Activated naive CD8-positive, alpha-beta T cell treated with anti-CD3 and anti-CD28 coated beads for 36 hours (primary cell): ENCODE data around the gene PID1. TPM values are rescaled to one million over a fixed set of nuclear protein-coding genes. Genes with fewer than 3 reads are reported as not detected.

ENCODE experiments used
- DNase-seq: peaks from one replicate; pipeline ENCODE4 v3.0.0; 2021
- H3K27ac Mint-ChIP-seq: one replicate; pipeline ENCODE4 v1.8.0; 2022; ENCODE audit warnings: mild to moderate bottlenecking, moderate library complexity, mixed read lengths
- H3K27me3 Mint-ChIP-seq: one replicate; pipeline ENCODE4 v1.8.0; 2022; ENCODE audit warnings: mild to moderate bottlenecking, mixed read lengths
- H3K36me3 Mint-ChIP-seq: one replicate; pipeline ENCODE4 v1.8.0; 2021; ENCODE audit warnings: mild to moderate bottlenecking, mixed read lengths
- H3K4me1 Mint-ChIP-seq: one replicate; pipeline ENCODE4 v1.8.0; 2021; ENCODE audit warnings: mixed read lengths
- H3K4me3 Mint-ChIP-seq: one replicate; pipeline ENCODE4 v1.8.0; 2022; ENCODE audit warnings: mild to moderate bottlenecking, moderate library complexity, mixed read lengths
- H3K9me3 Mint-ChIP-seq: one replicate; pipeline ENCODE4 v1.8.0; 2022; ENCODE audit warnings: mixed read lengths
- total RNA-seq, 2 experiments: library from RNA; stranded (reverse); gene quantifications; one replicate each; pipeline ENCODE4 v1.2.3, GENCODE V29; 2021

The PID1 gene
- total RNA-seq, 2 experiments from 2014 or later = not detected

DNA sequence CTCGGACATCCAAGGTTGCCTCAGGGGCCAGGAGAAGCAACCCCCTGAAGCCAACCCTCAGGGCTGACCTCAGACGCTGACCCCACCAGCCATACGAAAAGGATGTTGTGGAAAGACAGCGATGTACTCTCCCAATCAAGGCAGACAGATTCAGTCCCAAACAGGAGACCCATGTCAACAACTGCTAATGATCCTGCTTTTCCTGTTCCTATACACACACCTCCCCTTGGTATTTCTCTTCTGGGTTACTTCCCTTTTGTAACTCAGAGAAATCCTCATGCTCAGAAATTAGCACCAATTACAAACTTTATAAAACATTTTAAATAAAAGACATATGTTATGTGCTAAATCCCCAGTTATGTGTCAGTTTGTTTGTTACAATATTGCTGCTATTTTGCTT lies 120.8 kb downstream of the PID1 start:
- Mint-ChIP-seq H3K4me1 (no peaks in the 10 kb centered on the region), H3K9me3 (peaks cover 7% of the 10 kb centered on the region), H3K27me3 (no peaks in the 10 kb centered on the region), H3K4me3 (no peak overlapping the region), H3K27ac (no peak overlapping the region), H3K36me3 (no peaks in the 10 kb centered on the region)
- no peak for DNase-seq

DNA sequence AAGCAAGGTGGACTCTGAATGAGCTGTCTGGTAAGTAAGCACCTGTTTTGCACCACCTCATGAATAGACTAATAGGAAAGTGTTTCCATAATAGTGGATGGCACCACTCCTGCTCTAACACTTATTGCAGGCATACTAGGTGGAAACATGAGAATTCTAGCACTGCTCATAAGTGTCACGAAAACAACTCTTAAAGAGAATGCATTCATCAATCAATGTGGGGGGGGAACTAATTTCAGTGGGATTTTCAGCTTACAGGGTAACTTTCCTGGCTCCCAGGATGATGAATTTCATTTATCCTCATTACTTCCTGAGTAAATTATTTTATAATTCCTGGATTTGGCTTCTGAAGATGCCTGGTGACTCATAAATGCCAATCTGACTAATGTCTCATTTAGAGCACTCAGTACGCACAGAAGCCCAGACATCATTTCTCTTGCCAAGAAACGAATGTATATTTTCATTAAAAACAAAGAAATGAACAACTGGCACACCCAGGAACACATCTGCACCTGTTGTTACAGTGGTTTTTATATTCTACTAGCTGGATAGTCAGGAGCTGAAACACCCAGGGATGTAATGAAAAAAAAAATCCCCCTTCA lies 129.6 kb downstream of the PID1 start:
- Mint-ChIP-seq H3K4me1 (no peaks in the 10 kb centered on the region), H3K36me3 (no peaks in the 10 kb centered on the region), H3K27ac (no peak overlapping the region), H3K27me3 (no peaks in the 10 kb centered on the region), H3K9me3 (peaks cover 7% of the 10 kb centered on the region), H3K4me3 (no peak overlapping the region)
- no peak for DNase-seq

DNA sequence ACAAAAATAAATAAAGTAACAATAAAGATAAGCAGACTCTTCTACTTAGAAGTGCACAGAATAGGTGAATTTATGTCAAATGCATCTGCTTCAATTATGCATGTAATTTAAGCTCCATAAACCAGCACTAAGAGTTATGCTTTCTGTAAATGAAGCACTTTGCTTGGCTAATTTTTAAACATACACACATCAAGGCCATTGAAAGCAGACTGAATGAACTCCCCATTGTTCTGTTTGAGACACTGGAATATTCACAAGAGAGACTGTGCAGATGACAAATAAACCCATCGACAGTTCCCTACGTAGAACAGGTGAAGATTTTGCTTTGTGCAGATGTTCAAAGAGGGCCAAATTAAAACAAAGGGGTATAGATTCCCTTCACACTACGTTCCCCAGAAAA lies 133.4 kb downstream of the PID1 start:
- Mint-ChIP-seq H3K27me3 (no peaks in the 10 kb centered on the region), H3K4me3 (no peak overlapping the region)

DNA sequence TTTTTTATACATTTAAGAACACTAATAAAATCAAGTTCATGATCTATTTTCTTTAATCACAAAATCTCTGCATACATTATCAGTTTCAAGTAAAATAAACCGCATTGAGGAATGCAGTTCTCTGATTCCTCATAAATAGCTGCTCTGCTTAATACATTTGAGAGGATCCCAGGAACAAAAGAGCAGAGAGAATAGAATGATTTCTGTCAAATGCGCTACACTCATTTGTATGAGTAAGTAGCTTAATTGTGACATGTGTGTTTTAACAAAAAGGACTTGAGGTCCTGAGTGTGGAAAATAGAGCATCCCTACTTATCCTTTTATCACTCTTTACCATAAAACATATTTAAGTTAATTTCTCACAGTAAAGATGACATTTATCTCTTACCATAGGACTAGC lies 134.0 kb downstream of the PID1 start:
- H3K4me3 Mint-ChIP-seq = no peak overlapping the region
- no peaks in the 10 kb centered on the region for H3K36me3 Mint-ChIP-seq
- H3K9me3 Mint-ChIP-seq = peaks cover 2% of the 10 kb centered on the region
- H3K27me3 Mint-ChIP-seq = no peaks in the 10 kb centered on the region
- DNase-seq = no peak
- H3K27ac Mint-ChIP-seq = no peak overlapping the region
- H3K4me1 Mint-ChIP-seq = no peaks in the 10 kb centered on the region

More for the DNA sequence above, 133.4 kb downstream of the PID1 start:
- no peak for DNase-seq
- peaks cover 2% of the 10 kb centered on the region for H3K9me3 Mint-ChIP-seq
- no peaks in the 10 kb centered on the region for H3K36me3 Mint-ChIP-seq
- no peaks in the 10 kb centered on the region for H3K4me1 Mint-ChIP-seq
- H3K27ac Mint-ChIP-seq = no peak overlapping the region

DNA sequence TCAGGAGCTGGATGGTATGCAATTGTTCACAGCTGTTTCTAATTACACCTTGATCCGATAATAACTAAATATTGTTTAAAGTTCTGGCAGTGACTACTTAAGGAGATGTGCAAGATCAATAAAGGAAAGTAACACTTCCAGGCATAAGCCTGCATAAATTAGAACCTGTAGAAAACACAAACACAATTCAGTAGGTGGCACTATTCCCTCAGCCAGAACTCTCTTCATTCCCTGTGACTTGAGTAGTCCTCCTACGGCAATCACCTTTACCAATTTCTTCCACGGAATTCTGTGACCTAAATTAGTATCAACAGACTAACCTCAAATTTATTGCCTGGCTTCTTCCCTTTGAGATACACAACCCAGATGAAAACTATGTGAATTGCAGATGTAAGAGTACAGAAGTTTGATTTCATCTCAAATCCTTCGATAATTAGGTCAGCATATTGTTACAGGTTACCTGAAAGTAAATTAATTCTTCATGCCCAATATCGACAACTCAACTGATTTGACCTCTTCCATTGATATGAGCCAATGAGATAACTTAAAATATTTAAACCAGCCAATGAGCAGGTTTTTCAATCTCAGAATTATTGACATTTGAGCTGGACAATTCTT lies 137.8 kb downstream of the PID1 start:
- Mint-ChIP-seq H3K27ac (no peak overlapping the region), H3K4me1 (no peaks in the 10 kb centered on the region), H3K27me3 (no peaks in the 10 kb centered on the region), H3K9me3 (peaks cover 2% of the 10 kb centered on the region), H3K36me3 (no peaks in the 10 kb centered on the region), H3K4me3 (no peak overlapping the region)
- no peak for DNase-seq

DNA sequence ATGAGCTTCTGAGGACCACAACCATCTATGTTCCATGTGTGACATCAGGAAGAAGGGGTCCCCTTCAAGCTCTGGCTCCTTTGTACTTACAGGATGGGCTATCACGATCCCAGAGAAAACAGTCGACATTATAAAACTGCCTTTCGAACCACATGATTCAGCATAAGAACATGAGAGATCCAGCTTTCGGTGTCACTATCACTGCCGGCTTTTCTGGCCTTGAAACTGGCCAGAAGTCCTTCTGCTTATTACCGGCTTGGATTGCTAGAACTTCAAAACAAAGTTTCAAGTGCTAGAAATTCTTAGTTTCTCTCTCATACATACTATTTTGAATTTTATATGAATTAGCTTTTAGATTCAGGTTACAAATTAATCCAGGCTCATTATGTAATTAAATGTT lies 138.9 kb downstream of the PID1 start:
- no peak overlapping the region for H3K4me3 Mint-ChIP-seq
- no peaks in the 10 kb centered on the region for H3K4me1 Mint-ChIP-seq
- H3K9me3 Mint-ChIP-seq = peaks cover 2% of the 10 kb centered on the region
- no peak overlapping the region for H3K27ac Mint-ChIP-seq
- H3K36me3 Mint-ChIP-seq = no peaks in the 10 kb centered on the region
- DNase-seq = no peak
- no peaks in the 10 kb centered on the region for H3K27me3 Mint-ChIP-seq

DNA sequence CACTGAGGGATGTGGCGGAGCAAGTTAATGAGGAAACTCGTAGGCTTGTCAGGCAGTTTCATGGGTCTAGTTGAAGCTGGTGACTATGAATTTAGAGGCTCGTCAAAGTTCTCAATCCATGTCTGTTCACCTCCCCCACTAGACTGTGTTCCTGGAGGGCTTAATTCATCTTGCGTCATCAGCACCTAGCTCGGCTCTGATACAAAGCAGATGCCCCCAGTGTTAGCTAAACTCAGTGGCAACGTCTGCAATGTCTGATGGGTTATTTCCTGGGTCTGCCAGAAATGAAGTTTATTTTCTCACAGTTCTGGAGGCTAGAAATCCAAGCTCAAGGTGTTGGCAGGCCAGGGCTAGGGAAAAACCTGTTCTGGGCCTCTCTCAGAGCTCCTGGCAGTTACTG lies 140.6 kb downstream of the PID1 start:
- no peak overlapping the region for H3K4me3 Mint-ChIP-seq
- H3K4me1 Mint-ChIP-seq = no peaks in the 10 kb centered on the region
- no peaks in the 10 kb centered on the region for H3K36me3 Mint-ChIP-seq
- no peak for DNase-seq
- H3K9me3 Mint-ChIP-seq = peaks cover 2% of the 10 kb centered on the region
- no peaks in the 10 kb centered on the region for H3K27me3 Mint-ChIP-seq
- H3K27ac Mint-ChIP-seq = no peak overlapping the region

DNA sequence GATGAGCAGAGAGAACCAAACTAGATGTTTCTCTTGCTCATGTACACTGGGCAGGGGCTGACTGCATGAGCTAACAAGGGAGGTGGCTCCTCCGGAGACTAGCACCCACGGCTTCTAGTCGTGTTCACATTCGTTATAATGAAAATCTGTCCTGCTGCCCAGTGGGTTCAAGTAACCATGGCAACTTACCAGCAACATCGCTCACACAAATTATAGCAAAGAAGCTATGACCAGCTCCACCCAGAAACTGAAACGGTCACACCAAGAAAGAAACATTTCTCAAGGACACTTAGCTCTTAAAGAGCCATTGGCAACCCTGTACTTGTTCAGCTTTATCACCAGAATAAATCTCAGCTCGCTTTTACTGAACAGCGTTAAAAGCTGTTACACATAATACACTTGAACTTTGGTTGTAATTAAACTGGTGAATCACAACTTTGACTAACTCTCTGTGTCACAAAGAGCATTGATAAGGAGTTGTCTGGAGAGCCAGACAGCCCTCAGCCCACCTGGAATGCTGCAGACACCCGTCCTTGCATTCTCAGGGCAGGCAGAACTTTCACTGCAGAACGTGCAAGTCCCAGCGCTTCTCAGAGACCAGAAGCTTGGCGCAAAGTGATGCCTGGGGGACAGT lies 141.2 kb downstream of the PID1 start:
- H3K4me1 Mint-ChIP-seq = no peaks in the 10 kb centered on the region
- no peak overlapping the region for H3K27ac Mint-ChIP-seq
- no peak for DNase-seq
- no peaks in the 10 kb centered on the region for H3K36me3 Mint-ChIP-seq
- no peak overlapping the region for H3K4me3 Mint-ChIP-seq
- no peaks in the 10 kb centered on the region for H3K27me3 Mint-ChIP-seq
- peaks cover 2% of the 10 kb centered on the region for H3K9me3 Mint-ChIP-seq

DNA sequence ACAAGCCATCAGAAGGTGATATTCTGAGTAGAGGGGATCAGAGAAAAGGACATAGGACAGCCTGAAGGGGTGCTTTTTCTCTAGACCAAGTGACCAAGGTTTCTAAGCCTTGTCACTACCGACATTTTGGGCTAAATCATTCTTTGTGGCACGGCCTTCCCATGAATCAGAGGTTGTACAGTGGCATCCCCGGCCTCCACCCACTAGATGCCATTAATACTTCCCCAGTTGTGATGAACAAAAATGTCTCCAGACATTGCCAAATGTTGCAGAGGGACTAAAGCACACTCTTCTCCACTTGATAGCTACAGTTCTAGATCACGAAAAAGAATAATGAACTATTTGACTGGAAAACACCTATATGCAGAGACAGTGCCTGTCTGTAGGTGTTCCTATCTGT lies 143.6 kb downstream of the PID1 start:
- H3K36me3 Mint-ChIP-seq = no peaks in the 10 kb centered on the region
- H3K27ac Mint-ChIP-seq = no peak overlapping the region
- H3K4me1 Mint-ChIP-seq = no peaks in the 10 kb centered on the region
- H3K27me3 Mint-ChIP-seq = no peaks in the 10 kb centered on the region
- no peak overlapping the region for H3K4me3 Mint-ChIP-seq
- no peaks in the 10 kb centered on the region for H3K9me3 Mint-ChIP-seq
- no peak for DNase-seq

DNA sequence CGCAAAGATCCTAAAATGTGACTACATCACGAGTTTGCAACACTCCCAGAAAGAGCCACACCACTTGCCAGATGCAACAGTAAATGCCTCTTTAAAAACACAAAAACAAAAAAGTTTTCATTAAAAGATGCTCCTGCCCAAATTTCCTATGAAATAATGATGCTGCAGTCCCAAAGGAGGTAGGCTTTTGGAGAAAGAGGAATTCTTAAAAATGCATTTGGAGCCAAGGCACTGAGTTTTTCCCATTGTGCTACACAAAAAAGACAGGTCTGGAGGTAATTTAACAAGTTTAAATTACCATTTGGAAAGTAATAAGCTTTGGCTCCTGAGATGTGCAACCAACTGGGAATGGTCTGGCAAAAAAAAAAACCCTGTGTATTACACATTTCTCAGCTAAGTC lies 145.0 kb downstream of the PID1 start:
- DNase-seq = no peak
- H3K27ac Mint-ChIP-seq = no peak overlapping the region
- no peaks in the 10 kb centered on the region for H3K27me3 Mint-ChIP-seq
- H3K4me3 Mint-ChIP-seq = no peak overlapping the region
- H3K4me1 Mint-ChIP-seq = no peaks in the 10 kb centered on the region
- H3K9me3 Mint-ChIP-seq = no peaks in the 10 kb centered on the region
- no peaks in the 10 kb centered on the region for H3K36me3 Mint-ChIP-seq

DNA sequence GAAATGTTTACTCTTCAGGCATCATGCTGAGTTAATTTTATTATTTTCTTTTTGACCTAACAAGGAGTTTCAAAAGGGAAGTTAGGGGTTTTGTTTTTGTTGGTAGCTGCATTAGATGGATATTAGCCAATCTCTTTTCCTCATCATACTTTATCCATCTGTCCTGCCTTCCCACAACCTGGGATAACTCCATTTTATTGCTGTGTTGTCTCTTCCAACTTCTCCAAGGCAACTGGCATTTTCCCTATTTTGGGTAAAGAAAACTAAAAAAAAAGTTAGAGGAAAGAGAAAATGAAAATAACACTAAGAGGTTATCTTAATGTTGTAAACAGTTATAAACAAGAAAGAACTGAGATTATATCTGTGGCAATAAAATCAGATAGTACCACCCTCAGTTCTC lies 147.0 kb downstream of the PID1 start:
- Mint-ChIP-seq H3K27ac (no peak overlapping the region), H3K9me3 (no peaks in the 10 kb centered on the region), H3K27me3 (no peaks in the 10 kb centered on the region), H3K4me3 (no peak overlapping the region), H3K36me3 (no peaks in the 10 kb centered on the region), H3K4me1 (no peaks in the 10 kb centered on the region)
- no peak for DNase-seq

DNA sequence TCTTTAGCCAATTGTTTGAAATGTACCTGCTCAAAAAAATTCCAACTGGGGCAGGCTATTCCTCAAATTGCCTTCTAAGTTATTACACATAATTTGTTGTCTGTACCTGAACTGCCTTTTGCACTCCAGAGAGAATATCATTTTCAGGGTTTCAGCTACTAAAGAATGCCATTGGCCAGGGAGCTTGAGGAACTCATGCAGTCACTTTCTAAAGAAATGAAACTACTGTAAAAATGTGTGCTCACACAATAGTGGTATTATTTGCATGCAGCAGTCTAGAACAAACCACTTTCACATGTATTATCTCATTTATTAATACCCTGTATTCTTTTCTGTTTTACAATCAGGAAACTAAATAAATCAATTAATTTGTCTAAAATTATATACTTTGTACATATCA lies 152.2 kb downstream of the PID1 start:
- Mint-ChIP-seq H3K27ac (no peak overlapping the region), H3K27me3 (no peaks in the 10 kb centered on the region), H3K4me3 (no peak overlapping the region), H3K9me3 (peaks cover 1% of the 10 kb centered on the region), H3K4me1 (no peaks in the 10 kb centered on the region), H3K36me3 (no peaks in the 10 kb centered on the region)
- no peak for DNase-seq

DNA sequence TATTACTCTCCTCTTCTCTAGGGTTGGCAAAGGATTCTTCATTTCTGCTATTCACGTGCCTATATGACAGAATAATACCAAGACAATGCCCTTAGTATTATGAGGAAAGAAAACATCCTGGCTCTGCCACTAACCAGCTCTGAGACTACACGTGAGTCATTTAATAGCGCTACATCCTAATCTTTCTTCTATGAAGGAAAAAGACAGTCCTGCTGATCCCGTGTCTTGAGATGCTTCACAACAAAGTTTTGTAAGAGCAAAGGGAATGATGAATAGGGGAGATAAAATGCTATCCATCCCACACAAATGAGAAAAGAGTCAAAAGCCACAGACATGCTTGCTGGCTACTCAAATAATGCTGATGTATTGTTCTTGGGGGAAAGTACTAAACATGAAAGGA lies 152.8 kb downstream of the PID1 start:
- Mint-ChIP-seq H3K36me3 (no peaks in the 10 kb centered on the region), H3K27me3 (no peaks in the 10 kb centered on the region), H3K9me3 (peaks cover 1% of the 10 kb centered on the region), H3K27ac (no peak overlapping the region), H3K4me1 (no peaks in the 10 kb centered on the region), H3K4me3 (no peak overlapping the region)
- no peak for DNase-seq

DNA sequence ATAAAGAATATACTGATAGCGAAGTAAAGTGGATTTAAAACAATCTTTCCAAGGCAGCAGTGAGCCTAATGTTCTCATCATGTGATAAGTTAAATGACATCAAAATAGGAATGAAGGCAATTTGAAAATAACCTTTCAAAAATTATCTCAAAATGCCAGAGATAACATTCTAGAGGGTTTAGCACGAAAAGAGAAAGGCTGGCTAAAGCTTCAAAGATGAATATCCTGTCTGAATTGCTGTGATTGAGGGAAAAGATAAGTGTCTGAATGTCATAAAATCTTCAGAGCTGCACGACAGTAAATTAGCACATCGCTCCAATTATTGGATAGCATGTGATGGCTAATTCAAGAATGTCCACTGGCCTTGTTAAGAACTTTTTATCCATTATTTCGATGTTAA lies 159.3 kb downstream of the PID1 start:
- Mint-ChIP-seq H3K36me3 (no peaks in the 10 kb centered on the region), H3K4me1 (no peaks in the 10 kb centered on the region), H3K27ac (no peak overlapping the region), H3K4me3 (no peak overlapping the region), H3K9me3 (peaks cover 1% of the 10 kb centered on the region), H3K27me3 (no peaks in the 10 kb centered on the region)
- DNase-seq = no peak

DNA sequence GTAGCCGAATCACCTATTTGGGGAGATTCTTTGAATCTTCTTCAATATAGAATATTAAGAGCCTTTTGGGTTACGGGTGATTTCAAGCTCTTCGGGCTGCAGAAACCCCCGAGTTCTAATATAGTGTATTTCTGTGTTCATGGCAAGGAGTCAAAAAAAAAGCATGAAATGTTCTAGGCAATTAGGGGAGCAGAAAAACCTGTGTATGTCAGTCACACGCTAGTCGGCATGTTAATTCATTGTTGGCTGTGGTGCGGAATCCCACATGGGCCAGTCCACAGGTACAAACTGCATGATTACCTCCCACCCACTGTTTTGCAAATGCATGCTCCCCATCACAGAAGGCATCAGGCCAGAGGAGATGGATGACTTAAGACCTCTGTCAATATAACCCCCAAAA lies 161.9 kb downstream of the PID1 start:
- Mint-ChIP-seq H3K4me3 (no peak overlapping the region), H3K9me3 (peaks cover 2% of the 10 kb centered on the region), H3K36me3 (no peaks in the 10 kb centered on the region), H3K27ac (no peak overlapping the region), H3K27me3 (no peaks in the 10 kb centered on the region), H3K4me1 (no peaks in the 10 kb centered on the region)
- no peak for DNase-seq

DNA sequence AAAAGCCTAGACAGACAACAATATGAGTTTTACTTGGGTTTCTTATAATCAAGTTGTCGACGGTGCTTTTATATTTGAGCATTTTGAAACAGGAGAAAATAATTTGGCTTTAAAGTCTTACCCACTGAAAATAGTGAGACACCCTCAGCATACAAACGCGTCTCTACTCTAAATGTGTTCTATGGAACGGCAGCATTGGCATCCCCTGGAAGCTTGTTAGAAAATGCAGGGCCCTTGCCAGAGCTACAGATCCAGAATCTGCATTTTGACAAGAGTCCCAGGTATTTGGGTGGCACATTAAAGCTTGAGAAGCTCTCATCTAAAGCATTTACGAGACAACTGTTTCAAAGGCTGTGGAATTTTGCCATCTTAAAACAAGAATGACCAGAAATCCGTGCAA lies 163.5 kb downstream of the PID1 start:
- H3K4me3 Mint-ChIP-seq = no peak overlapping the region
- no peak for DNase-seq
- H3K27me3 Mint-ChIP-seq = no peaks in the 10 kb centered on the region
- H3K4me1 Mint-ChIP-seq = no peaks in the 10 kb centered on the region
- no peak overlapping the region for H3K27ac Mint-ChIP-seq
- peaks cover 2% of the 10 kb centered on the region for H3K9me3 Mint-ChIP-seq
- no peaks in the 10 kb centered on the region for H3K36me3 Mint-ChIP-seq
